H9 (cell line): ENCODE results near the gene ADAM33. TPM values are rescaled to one million over a fixed set of nuclear protein-coding genes. Genes with fewer than 3 reads are reported as not detected.

Experiments used
- DNase-seq: peaks from one replicate; pipeline ENCODE4 v3.0.0-alpha.2; 2017
- H2AFZ ChIP-seq: one replicate; pipeline ENCODE4 v1.6.1; 2013; ENCODE audit warnings: mild to moderate bottlenecking, low read length, control low read depth, moderate library complexity
- H2AK5ac ChIP-seq: 2 replicates; pipeline ENCODE4 v1.6.1; 2013; ENCODE audit warnings: low read length, control low read depth, mixed read lengths; ENCODE audit not compliant: insufficient read length
- H2BK120ac ChIP-seq: one replicate; pipeline ENCODE4 v1.6.1; 2013; ENCODE audit warnings: low read depth, mild to moderate bottlenecking, low read length, control low read depth, inconsistent platforms; ENCODE audit not compliant: poor library complexity, severe bottlenecking
- H2BK12ac ChIP-seq: 2 replicates; pipeline ENCODE4 v1.6.1; 2013; ENCODE audit warnings: low read length, control low read depth, mixed read lengths, low read depth; ENCODE audit not compliant: insufficient read length
- H2BK15ac ChIP-seq: 2 replicates; pipeline ENCODE4 v1.6.1; 2013; ENCODE audit warnings: low read depth, low read length, control low read depth
- H2BK20ac ChIP-seq: one replicate; pipeline ENCODE4 v1.6.1; 2013; ENCODE audit warnings: low read depth, mild to moderate bottlenecking, low read length, control low read depth, inconsistent platforms; ENCODE audit not compliant: poor library complexity, severe bottlenecking
- H2BK5ac ChIP-seq: 2 replicates; pipeline ENCODE4 v1.6.1; 2013; ENCODE audit warnings: low read length, control low read depth, mixed read lengths; ENCODE audit not compliant: insufficient read length
- H3K14ac ChIP-seq: 2 replicates; pipeline ENCODE4 v1.6.1; 2013; ENCODE audit warnings: low read length, control low read depth; ENCODE audit not compliant: insufficient read depth
- H3K18ac ChIP-seq: 2 replicates; pipeline ENCODE4 v1.6.1; 2013; ENCODE audit warnings: low read depth, mild to moderate bottlenecking, mixed read lengths, low read length, control low read depth; ENCODE audit not compliant: insufficient read length
- H3K23ac ChIP-seq: 2 replicates; pipeline ENCODE4 v1.6.1; 2013; ENCODE audit warnings: low read length, control low read depth, mixed read lengths, low read depth; ENCODE audit not compliant: insufficient read length
- H3K23me2 ChIP-seq: 2 replicates; pipeline ENCODE4 v1.6.1; 2013; ENCODE audit warnings: low read depth, mild to moderate bottlenecking, mixed read lengths, low read length, control low read depth; ENCODE audit not compliant: insufficient read length, poor library complexity, severe bottlenecking
- H3K27ac ChIP-seq: 2 replicates; pipeline ENCODE4 v1.5.1; 2013; ENCODE audit warnings: low read length, control low read depth, mixed read lengths, low read depth; ENCODE audit not compliant: insufficient read length
- H3K27me3 ChIP-seq: 2 replicates; pipeline ENCODE4 v1.6.1; 2013; ENCODE audit warnings: low read length, control low read depth, inconsistent platforms; ENCODE audit not compliant: insufficient read depth
- H3K4ac ChIP-seq: 2 replicates; pipeline ENCODE4 v1.6.1; 2013; ENCODE audit warnings: low read depth, mild to moderate bottlenecking, control low read depth, inconsistent platforms, low read length, moderate library complexity
- H3K4me1 ChIP-seq: 2 replicates; pipeline ENCODE4 v1.6.1; 2013; ENCODE audit warnings: low read length, control low read depth, inconsistent platforms; ENCODE audit not compliant: insufficient read depth
- H3K4me2 ChIP-seq: 2 replicates; pipeline ENCODE4 v1.6.1; 2013; ENCODE audit warnings: low read length, control low read depth, mixed read lengths; ENCODE audit not compliant: insufficient read length, insufficient read depth
- H3K56ac ChIP-seq: 2 replicates; pipeline ENCODE4 v1.6.1; 2013; ENCODE audit warnings: low read depth, mild to moderate bottlenecking, mixed read lengths, low read length, control low read depth; ENCODE audit not compliant: insufficient read length
- H3K79me1 ChIP-seq: 2 replicates; pipeline ENCODE4 v1.6.1; 2013; ENCODE audit warnings: low read depth, mild to moderate bottlenecking, moderate library complexity, low read length, control low read depth, inconsistent platforms; ENCODE audit not compliant: insufficient read depth, poor library complexity, severe bottlenecking
- H3K79me2 ChIP-seq: 2 replicates; pipeline ENCODE4 v1.6.1; 2013; ENCODE audit warnings: low read length, control low read depth, inconsistent platforms; ENCODE audit not compliant: insufficient read depth
- H3K9ac ChIP-seq: 2 replicates; pipeline ENCODE4 v1.6.1; 2013; ENCODE audit warnings: low read length, control low read depth, mixed read lengths; ENCODE audit not compliant: insufficient read length; ENCODE audit errors: extremely low read depth
- H3K9me3 ChIP-seq: one replicate; pipeline ENCODE4 v1.6.1; 2013; ENCODE audit warnings: low read depth, low read length, inconsistent platforms; ENCODE audit not compliant: control insufficient read depth
- H3T11ph ChIP-seq: one replicate; pipeline ENCODE4 v1.6.1; 2013; ENCODE audit warnings: mild to moderate bottlenecking, low read length, control low read depth, inconsistent platforms
- H4K20me1 ChIP-seq: one replicate; pipeline ENCODE4 v1.6.1; 2013; ENCODE audit not compliant: control insufficient read depth, insufficient read length, insufficient read depth
- H4K5ac ChIP-seq: 2 replicates; pipeline ENCODE4 v1.6.1; 2013; ENCODE audit warnings: low read depth, mild to moderate bottlenecking, mixed read lengths, low read length, control low read depth; ENCODE audit not compliant: insufficient read length
- H4K8ac ChIP-seq: replicated peaks from 2 replicates; pipeline ENCODE4 v1.6.1; 2013; ENCODE audit warnings: low read length, control low read depth, mixed read lengths, low read depth; ENCODE audit not compliant: insufficient read length
- H4K91ac ChIP-seq: 2 replicates; pipeline ENCODE4 v1.6.1; 2013; ENCODE audit warnings: low read depth, mild to moderate bottlenecking, moderate library complexity, mixed read lengths, low read length, control low read depth; ENCODE audit not compliant: insufficient read length
- H3K27ac Mint-ChIP-seq, 3 experiments: 2 replicates in 2 of 3; 3 replicates in 1 of 3; pipeline ENCODE4 v1.8.0; 2020 to 2021; ENCODE audit warnings: mixed read lengths in 3 of 3, mild to moderate bottlenecking in 1 of 3, moderate library complexity in 1 of 3
- H3K27me3 Mint-ChIP-seq: 2 replicates; pipeline ENCODE4 v1.8.0; 2021; ENCODE audit warnings: low read depth, mild to moderate bottlenecking, moderate library complexity, mixed read lengths
- H3K36me3 Mint-ChIP-seq, 3 experiments: 2 replicates in 2 of 3; 3 replicates in 1 of 3; pipeline ENCODE4 v1.8.0; 2020 to 2021; ENCODE audit warnings: low read depth in 3 of 3, mixed read lengths in 3 of 3; ENCODE audit not compliant: insufficient read depth in 1 of 3
- H3K4me1 Mint-ChIP-seq, 2 experiments: 2 replicates each; pipeline ENCODE4 v1.8.0; 2020; ENCODE audit warnings: mixed read lengths in 2 of 2
- H3K4me3 Mint-ChIP-seq, 2 experiments: 2 replicates in 1 of 2; 3 replicates in 1 of 2; pipeline ENCODE4 v1.8.0; 2020 to 2021; ENCODE audit warnings: mild to moderate bottlenecking in 2 of 2, mixed read lengths in 2 of 2, moderate library complexity in 1 of 2
- H3K9me3 Mint-ChIP-seq, 2 experiments: 2 replicates in 1 of 2; 3 replicates in 1 of 2; pipeline ENCODE4 v1.8.0; 2020; ENCODE audit warnings: mild to moderate bottlenecking in 2 of 2, mixed read lengths in 2 of 2, moderate library complexity in 1 of 2
- WGBS: extraction: QIAGEN DNeasy Blood & Tissue Kit; methylation state at CpG from one replicate; pipeline ENCODE4 v1.1.7; 2013; ENCODE audit warnings: missing lambda C conversion rate, low lambda C conversion rate, mixed read lengths; ENCODE audit not compliant: insufficient read length; ENCODE audit errors: extremely low coverage; 5-methylcytosine and 5-hydroxymethylcytosine counted together
- total RNA-seq: library from RNA; stranded (reverse); gene quantifications from 2 replicates; pipeline ENCODE4 v1.2.1, GENCODE V29; 2021
- TF ChIP-seq, protein P1 (sequence below): fragments of 200-600 bp; sonication (generic); conservative IDR thresholded peaks from 3 replicates; pipeline ENCODE4 v1.8.0; 2021; ENCODE audit warnings: antibody characterized with exemption, mild to moderate bottlenecking

ADAM33 gene
- total RNA-seq, 1 experiment from 2014 or later, result 4.0 TPM

DNA sequence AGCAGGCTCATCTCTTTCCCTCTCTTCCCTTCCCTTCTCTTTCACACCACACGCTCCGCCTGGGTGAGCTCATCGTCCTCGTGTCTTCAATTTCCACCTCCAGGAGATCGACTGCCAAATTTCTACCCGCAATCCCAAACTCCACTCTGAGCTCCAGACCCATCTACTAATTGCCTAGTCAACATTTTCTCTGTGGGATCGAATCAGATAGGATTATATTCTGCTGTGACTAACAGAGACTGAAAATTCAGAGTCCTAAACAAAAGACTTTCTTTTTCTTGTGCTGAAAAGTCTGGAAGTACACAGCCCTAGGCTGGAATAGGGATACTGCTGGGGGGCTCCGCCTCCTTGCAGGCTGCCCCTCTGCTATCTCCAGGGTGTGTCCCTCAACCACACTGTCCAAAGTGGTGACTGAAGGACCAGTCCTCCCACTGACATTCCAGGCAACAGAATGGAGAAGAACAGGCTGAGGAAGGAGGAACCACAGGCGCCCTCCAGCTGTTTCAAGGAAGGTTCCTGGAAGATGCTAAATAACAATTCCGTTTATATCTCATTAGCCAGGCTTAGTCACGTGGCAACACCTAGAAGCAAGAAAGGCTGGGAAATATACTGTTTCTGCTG lies 45.7 kb upstream of the ADAM33 start:
- no peak overlapping the region for H3T11ph ChIP-seq
- no peaks in the 10 kb centered on the region; the same call in 1 of the 2 replicates for H3K27me3 ChIP-seq
- no peak for DNase-seq
- no peak overlapping the region for H2BK5ac ChIP-seq
- Mint-ChIP-seq H3K4me3 (no peak overlapping the region), H3K4me1 (peaks cover 0 to 15% of the 10 kb centered on the region in 2 experiments; a peak in 2 of 4 replicates), H3K9me3 (peaks cover 0 to 3% of the 10 kb centered on the region in 2 experiments; a peak in 2 of 5 replicates), H3K27ac (no peak overlapping the region), H3K36me3 (no peaks in the 10 kb centered on the region), H3K27me3 (peaks cover 51% of the 10 kb centered on the region)
- no peaks in the 10 kb centered on the region for H3K79me1 ChIP-seq
- H4K8ac ChIP-seq, result no peak overlapping the region
- no peak overlapping the region for H3K9ac ChIP-seq
- H2AFZ ChIP-seq, result no peak overlapping the region
- no peak overlapping the region for H3K56ac ChIP-seq
- no peaks in the 10 kb centered on the region for H4K20me1 ChIP-seq
- WGBS, result no CpG with 5 or more reads among the region's 11 CpGs
- no peaks in the 10 kb centered on the region for H3K23me2 ChIP-seq
- no peaks in the 10 kb centered on the region for H3K9me3 ChIP-seq
- H3K18ac ChIP-seq, result no peak overlapping the region
- H3K4ac ChIP-seq, result no peak overlapping the region
- H2BK12ac ChIP-seq, result no peak overlapping the region
- TF ChIP-seq, protein P1, sequence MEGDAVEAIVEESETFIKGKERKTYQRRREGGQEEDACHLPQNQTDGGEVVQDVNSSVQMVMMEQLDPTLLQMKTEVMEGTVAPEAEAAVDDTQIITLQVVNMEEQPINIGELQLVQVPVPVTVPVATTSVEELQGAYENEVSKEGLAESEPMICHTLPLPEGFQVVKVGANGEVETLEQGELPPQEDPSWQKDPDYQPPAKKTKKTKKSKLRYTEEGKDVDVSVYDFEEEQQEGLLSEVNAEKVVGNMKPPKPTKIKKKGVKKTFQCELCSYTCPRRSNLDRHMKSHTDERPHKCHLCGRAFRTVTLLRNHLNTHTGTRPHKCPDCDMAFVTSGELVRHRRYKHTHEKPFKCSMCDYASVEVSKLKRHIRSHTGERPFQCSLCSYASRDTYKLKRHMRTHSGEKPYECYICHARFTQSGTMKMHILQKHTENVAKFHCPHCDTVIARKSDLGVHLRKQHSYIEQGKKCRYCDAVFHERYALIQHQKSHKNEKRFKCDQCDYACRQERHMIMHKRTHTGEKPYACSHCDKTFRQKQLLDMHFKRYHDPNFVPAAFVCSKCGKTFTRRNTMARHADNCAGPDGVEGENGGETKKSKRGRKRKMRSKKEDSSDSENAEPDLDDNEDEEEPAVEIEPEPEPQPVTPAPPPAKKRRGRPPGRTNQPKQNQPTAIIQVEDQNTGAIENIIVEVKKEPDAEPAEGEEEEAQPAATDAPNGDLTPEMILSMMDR, result no peak
- no peaks in the 10 kb centered on the region for H3K79me2 ChIP-seq
- H4K91ac ChIP-seq, result no peak overlapping the region
- H3K27ac ChIP-seq, result no peak overlapping the region
- H2BK120ac ChIP-seq, result no peak overlapping the region
- H2AK5ac ChIP-seq, result no peak overlapping the region
- no peaks in the 10 kb centered on the region for H3K4me1 ChIP-seq
- no peak overlapping the region for H4K5ac ChIP-seq
- no peak overlapping the region; the same call in 1 of the 2 replicates for H3K14ac ChIP-seq
- no peak overlapping the region for H2BK15ac ChIP-seq
- H2BK20ac ChIP-seq, result no peak overlapping the region
- H3K23ac ChIP-seq, result no peak overlapping the region
- no peak overlapping the region for H3K4me2 ChIP-seq
